Activated naive CD4-positive, alpha-beta T cell treated with anti-CD3 and anti-CD28 coated beads, Interleukin-2, amount 10 ng/mL, durations not matched to agents 7 days and 5 days (primary cell): ENCODE results near the gene GPR180.

Experiments
- CTCF ChIA-PET: fragments of 350-600 bp; sonication (Branson Sonifier 250); formaldehyde crosslinking; loops from one replicate; lab custom pipeline; 2021; ENCODE audit warnings: antibody characterized with exemption; lab: Charles Lee
- DNase-seq: peaks from one replicate; pipeline ENCODE4 v3.0.0-alpha.2; 2020
- H3K27ac Mint-ChIP-seq: one replicate; pipeline ENCODE4 v1.8.0; 2021; ENCODE audit warnings: mild to moderate bottlenecking, moderate library complexity, mixed read lengths
- H3K27me3 Mint-ChIP-seq: one replicate; pipeline ENCODE4 v1.8.0; 2021; ENCODE audit warnings: mild to moderate bottlenecking, mixed read lengths
- H3K36me3 Mint-ChIP-seq: one replicate; pipeline ENCODE4 v1.8.0; 2021; ENCODE audit warnings: mixed read lengths
- H3K4me1 Mint-ChIP-seq: one replicate; pipeline ENCODE4 v1.8.0; 2021; ENCODE audit warnings: mixed read lengths
- H3K4me3 Mint-ChIP-seq: one replicate; pipeline ENCODE4 v1.8.0; 2021; ENCODE audit warnings: mild to moderate bottlenecking, moderate library complexity, mixed read lengths
- H3K9me3 Mint-ChIP-seq: one replicate; pipeline ENCODE4 v1.8.0; 2021; ENCODE audit warnings: mixed read lengths

Gene GPR180

DNA sequence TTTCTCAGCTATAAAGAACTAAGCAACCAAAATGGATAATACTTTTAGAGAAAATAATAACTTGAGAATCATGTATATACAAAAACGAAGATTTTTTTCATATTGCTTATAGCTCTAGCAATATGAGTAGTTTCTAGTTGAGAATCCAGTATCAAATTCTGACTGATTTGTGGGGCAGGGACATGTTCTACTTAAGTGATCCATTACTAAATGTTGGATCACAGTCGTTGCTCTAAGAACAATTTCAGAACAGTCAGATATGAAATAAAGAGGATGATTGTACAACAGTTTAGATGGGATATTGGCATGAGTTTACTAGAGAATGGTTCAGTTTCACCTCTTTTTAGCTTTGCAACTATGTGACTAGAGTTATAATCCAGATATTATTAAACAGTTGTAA, 70.7 kb downstream of the GPR180 start:
- DNase-seq = no peak
- H3K27ac Mint-ChIP-seq = no peak overlapping the region
- H3K36me3 Mint-ChIP-seq = no peaks in the 10 kb centered on the region
- CTCF ChIA-PET = interaction anchor here (0.8 to 1.7 kb wide), 3 partner anchors 11 to 732 kb away, joined by 3 to 4 read pairs (median 4); no protein-coding TSS in a partner anchor
- peaks cover 10% of the 10 kb centered on the region for H3K27me3 Mint-ChIP-seq
- H3K4me3 Mint-ChIP-seq = no peak overlapping the region
- peaks cover under 1% of the 10 kb centered on the region for H3K4me1 Mint-ChIP-seq
- no peaks in the 10 kb centered on the region for H3K9me3 Mint-ChIP-seq

DNA sequence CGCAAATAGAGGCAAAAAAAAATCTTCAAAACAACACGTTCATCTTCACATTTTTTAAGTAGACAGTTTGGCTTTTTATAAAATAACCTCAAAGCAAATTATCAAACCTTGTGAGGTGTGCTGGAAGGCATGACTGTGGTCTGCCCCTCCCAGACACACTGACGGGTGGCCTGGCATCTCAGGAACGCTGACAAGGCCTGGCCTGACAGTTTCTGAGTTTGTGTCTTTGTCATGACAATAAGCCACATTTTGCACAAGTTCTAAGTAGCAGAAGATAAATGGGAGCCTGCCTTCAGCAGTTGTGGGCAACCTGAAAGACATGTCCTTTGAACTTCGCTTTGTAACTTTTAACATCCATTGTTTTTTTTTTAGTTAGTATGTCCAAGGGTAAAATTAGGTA, 72.2 kb downstream of the GPR180 start:
- no peaks in the 10 kb centered on the region for H3K36me3 Mint-ChIP-seq

DNA sequence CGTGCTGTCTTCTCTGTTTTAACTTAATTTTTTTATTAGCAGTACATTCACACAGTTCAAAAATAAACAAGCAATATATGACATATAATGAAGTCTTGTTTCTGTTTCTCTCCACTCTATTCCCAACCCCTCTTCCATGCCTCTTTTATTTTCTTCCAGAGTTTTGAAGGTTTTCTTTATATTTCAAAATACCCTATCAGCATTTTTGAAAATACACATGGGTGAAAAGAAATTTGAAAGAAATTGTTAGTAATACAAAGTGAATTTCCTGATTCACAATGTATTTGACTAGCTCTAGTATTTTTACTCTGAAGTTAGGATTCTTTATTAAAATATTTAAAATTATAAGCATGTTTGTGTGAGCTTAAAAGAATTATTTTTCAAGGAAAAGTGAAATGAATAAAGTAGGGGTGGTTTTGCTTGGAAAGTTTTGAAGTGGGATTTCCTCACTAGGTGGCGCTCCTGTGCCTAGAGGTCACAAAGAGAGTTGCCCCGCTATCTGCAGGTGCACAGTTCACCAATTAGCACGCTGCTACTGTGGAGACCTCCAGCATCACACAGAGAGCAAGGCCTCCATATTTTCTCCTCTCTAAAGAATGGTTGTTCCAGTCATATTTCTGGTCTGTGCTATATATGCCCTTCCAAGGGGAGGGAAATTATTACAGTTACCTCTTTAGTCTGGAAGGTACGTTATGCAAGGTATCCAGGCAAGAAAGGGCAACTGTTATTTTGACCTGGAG, 73.1 kb downstream of the GPR180 start:
- Mint-ChIP-seq H3K4me3 (no peak overlapping the region), H3K27me3 (peaks cover 17% of the 10 kb centered on the region), H3K27ac (no peak overlapping the region), H3K9me3 (no peaks in the 10 kb centered on the region), H3K4me1 (no peaks in the 10 kb centered on the region), H3K36me3 (no peaks in the 10 kb centered on the region)
- DNase-seq = peak; percentile 67
- CTCF ChIA-PET = interaction anchor here (1.0 to 3.0 kb wide), 8 partner anchors 9 to 729 kb away, joined by 3 to 13 read pairs (median 4); no protein-coding TSS in a partner anchor

More for the DNA sequence above, 72.2 kb downstream of the GPR180 start:
- H3K4me1 Mint-ChIP-seq = no peaks in the 10 kb centered on the region
- CTCF ChIA-PET = interaction anchor here (0.7 to 3.0 kb wide), 4 partner anchors 13 to 730 kb away, joined by 3 to 13 read pairs (median 3); no protein-coding TSS in a partner anchor
- H3K27ac Mint-ChIP-seq = no peak overlapping the region
- peaks cover 17% of the 10 kb centered on the region for H3K27me3 Mint-ChIP-seq
- H3K4me3 Mint-ChIP-seq = no peak overlapping the region
- no peaks in the 10 kb centered on the region for H3K9me3 Mint-ChIP-seq
- no peak for DNase-seq

DNA sequence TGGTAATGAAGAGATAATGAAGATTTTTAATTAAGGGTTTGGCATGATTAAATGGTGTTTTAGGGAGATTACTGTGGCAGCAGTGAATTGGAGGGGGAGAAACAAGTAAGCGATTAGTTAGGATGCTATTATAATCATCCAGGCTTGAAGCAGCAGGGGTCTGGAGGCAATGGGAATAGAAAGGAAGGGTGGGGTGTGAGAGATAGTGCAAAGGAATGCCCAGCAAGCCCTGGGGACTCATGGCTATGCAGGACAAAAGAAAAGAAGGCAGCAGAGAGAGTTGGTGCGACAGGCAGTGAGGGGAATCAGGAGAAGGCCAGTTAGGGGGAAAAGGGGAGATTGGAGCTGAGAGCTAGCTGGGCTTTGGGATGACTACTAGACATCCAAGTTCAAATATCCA, 76.1 kb downstream of the GPR180 start:
- CTCF ChIA-PET = no interaction called here
- H3K4me1 Mint-ChIP-seq = no peaks in the 10 kb centered on the region
- H3K27ac Mint-ChIP-seq = no peak overlapping the region
- DNase-seq = no peak
- H3K9me3 Mint-ChIP-seq = no peaks in the 10 kb centered on the region
- H3K4me3 Mint-ChIP-seq = no peak overlapping the region
- H3K36me3 Mint-ChIP-seq = no peaks in the 10 kb centered on the region
- peaks cover 20% of the 10 kb centered on the region for H3K27me3 Mint-ChIP-seq

DNA sequence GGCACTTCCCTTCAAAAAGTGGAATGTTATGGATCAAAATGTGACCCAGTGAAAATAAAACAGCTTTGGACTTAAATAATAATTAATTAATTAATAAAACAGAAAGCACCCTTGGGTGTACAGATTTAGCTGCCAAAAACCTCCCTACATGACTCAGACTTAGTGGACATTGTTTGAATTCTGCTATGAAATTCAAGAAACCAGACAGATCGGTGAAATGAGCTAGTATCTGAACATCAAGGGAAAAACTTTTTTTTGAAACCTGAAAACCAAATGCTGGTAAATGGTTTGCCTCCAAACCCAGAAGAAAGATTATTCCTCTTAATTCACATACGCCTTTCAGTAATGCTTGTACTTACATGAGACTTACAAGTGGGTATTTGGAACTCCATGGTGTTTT, 77.2 kb downstream of the GPR180 start:
- Mint-ChIP-seq H3K4me3 (no peak overlapping the region), H3K27me3 (peaks cover 20% of the 10 kb centered on the region), H3K4me1 (no peaks in the 10 kb centered on the region), H3K36me3 (no peaks in the 10 kb centered on the region), H3K27ac (no peak overlapping the region), H3K9me3 (no peaks in the 10 kb centered on the region)
- DNase-seq = no peak
- CTCF ChIA-PET = interaction anchor here (0.8 to 0.9 kb wide), 2 partner anchors 58 to 513 kb away, joined by 3 read pairs; no protein-coding TSS in a partner anchor

DNA sequence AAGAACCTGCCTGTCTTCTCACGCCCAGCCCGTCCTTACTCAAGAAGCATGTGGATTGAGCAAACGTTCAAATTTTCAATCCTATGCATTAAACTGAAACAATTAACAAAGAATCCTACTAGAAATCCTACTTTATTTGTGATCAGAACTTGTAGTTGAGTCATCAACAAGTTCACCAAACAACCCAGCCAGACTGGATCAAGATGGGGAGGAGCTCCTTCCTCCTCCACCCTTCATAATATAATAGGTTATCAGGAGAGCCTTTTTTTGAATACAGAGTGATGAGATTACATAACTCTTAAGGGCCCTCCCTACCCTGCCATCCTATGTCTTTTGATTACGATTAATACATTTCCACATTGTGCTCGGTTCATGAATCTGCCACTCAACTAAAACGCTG, 78.0 kb downstream of the GPR180 start:
- Mint-ChIP-seq H3K4me3 (no peak overlapping the region), H3K27ac (no peak overlapping the region), H3K9me3 (no peaks in the 10 kb centered on the region), H3K27me3 (peaks cover 20% of the 10 kb centered on the region), H3K36me3 (no peaks in the 10 kb centered on the region), H3K4me1 (no peaks in the 10 kb centered on the region)
- CTCF ChIA-PET = interaction anchor here (0.9 kb wide), 1 partner anchor 512 kb away, joined by 3 read pairs; no protein-coding TSS in a partner anchor
- no peak for DNase-seq

DNA sequence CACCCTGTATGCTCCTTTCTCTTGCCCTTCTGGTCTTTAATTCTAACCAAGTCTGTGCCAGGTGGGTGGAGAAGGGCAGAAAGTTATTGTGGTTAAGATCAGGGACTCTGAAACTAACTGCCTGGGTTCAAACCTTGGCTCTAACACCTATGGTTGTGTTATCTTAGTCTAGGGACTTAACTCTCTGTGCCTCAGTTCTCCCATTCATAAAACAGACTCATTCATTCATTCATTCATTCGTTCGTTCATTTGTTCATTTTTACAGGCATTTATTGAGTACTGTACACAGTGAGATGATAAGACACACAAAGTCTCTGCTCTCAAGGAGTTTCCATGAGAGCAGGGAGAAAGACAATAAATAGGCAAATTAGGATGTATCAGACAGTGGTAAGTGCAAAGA, 80.6 kb downstream of the GPR180 start:
- Mint-ChIP-seq H3K27me3 (peaks cover 11% of the 10 kb centered on the region), H3K27ac (no peak overlapping the region), H3K4me1 (no peaks in the 10 kb centered on the region), H3K4me3 (no peak overlapping the region), H3K36me3 (no peaks in the 10 kb centered on the region), H3K9me3 (no peaks in the 10 kb centered on the region)
- CTCF ChIA-PET = no interaction called here
- no peak for DNase-seq

DNA sequence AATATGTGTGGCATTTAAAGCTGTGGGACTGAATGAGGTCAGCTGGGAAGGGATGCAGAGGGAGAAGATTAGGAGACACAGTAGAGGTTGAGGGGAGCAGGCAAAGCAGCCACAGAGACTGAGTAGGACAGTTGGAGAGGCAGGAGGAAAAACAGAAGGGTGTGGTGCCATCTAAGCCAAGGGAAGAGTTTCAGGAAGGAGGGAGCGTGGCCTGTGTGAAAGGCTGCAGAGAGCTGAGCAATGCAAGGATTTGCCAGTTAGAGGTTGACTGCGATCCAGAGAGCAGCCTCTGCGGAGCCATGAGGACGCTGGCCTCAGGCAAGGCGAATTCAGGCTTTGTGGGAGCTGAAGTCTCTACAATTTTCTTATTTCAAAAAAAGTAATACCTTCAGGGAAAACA, 81.8 kb downstream of the GPR180 start:
- no peak for DNase-seq
- Mint-ChIP-seq H3K4me1 (no peaks in the 10 kb centered on the region), H3K9me3 (no peaks in the 10 kb centered on the region), H3K36me3 (no peaks in the 10 kb centered on the region), H3K27me3 (peaks cover 3% of the 10 kb centered on the region), H3K4me3 (no peak overlapping the region), H3K27ac (no peak overlapping the region)
- CTCF ChIA-PET = no interaction called here
